ENCODE data around the gene VANGL2. TPM values are rescaled to one million over a fixed set of nuclear protein-coding genes. Genes with fewer than 3 reads are reported as not detected.

The VANGL2 gene
- total RNA-seq, 1 experiment from 2014 or later = 0.02 TPM

DNA sequence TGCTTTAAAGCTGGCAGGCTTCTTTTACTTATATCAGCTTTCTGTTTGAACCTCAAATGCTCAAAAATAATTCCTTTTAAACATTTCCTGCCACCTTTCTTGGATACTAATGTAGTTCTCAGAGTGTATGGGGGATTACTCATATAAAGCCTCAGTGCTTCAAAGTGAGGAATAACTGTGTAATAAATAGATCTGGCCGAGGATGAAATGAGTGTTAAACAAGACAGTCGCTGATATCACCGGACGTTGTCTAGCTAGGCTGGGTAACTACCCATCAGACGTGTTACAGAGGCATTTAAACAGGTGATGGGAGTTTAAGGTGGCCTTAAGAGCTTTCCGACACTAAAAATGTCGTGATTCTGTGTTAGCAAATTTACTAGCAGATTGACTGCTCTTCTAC, 53.1 kb downstream of the VANGL2 start:
- DNase-seq (ENCODE audit: extremely low read depth, low read depth) = no peak

DNA sequence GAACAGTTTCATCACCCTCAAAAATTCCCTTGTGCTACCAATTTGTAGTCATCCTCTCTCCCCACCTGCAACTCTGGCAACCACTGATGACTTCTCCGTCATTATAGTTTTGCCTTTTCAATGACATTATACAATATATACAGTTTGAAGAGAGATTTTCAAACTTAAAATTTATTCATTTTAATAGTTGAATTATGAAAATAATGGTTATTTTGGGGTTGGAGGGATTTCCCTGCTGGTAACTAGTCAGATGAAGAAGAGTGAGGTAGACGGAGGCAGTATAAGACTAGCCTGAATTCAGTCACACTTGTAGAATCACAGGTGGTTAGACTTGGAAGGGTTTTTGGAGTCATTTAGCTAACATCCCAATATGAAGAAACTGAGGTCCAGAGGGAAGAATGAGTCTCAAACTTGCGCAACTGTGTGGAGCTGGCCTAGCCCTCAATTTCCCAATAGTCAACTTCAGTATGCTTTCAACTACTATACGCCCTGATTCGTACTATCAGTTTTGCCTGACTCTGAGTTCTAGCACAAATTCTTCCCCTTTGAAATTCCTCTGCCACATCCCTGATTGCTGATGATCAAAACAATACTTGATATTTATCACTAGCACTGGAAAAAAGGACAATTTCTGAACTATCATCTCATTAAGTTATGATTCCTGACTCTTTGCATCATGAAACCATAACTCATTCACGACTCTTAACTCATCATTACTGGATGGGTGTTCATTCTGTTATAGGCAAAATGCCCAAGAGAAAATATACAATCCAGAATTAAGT, 54.2 kb downstream of the VANGL2 start:
- no peak for DNase-seq (ENCODE audit: extremely low read depth, low read depth)

DNA sequence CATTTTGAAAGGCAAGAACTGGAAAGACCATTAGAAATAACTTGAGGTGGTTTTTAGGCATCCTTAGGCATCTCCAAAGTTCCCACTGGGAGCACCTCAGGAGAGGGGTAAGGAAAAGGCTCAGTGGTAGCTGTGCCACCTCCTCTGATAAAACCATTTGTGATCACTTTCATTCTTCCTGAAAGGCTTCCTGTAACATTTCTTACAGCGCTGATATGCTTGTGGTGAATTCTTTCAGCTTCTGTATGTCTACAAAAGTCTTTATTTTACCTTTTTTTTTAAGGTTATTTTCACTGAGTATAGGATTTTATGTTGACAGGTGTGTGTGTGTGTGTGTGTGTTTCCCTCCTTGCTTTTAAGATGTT, 54.8 kb downstream of the VANGL2 start:
- DNase-seq (ENCODE audit: extremely low read depth, low read depth) = no peak

DNA sequence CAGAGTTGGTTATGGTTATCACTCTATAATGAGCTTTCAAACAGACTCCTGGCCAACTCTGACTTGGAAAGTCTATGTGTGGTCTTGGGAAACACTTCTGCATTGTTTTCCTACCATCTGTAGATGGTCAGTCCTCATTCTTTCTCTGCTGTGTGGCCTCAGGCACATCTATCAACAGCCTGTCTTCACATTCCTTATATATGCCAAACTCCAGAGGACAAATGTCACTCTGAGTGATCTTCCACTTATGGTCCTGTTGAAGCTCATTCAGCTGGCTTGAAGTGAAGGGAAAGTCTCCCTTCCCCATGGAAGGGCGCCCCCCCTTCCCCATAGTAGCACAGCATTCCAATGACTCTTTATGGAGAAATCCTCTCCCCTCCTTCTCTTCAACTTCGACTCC, 58.7 kb downstream of the VANGL2 start:
- no peak for DNase-seq (ENCODE audit: extremely low read depth, low read depth)

DNA sequence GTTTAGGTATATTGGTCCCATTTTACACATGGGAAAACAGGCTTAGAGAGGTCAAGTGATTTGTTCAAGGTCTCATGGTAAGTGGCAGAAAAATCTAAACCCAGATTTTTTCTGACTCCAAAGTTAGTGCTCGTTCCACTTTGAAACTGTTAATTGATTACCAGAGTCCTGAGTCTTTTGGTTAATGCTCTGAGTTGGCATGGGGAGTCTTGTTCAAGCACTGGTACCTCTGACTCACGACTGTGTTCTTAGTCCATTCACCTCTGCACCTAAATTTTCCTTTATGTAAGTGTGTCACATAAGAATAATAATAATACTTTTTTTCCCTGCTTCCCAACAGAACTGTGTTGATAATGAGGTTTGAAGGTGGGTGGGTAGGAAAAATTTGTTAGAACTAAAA, 59.3 kb downstream of the VANGL2 start:
- DNase-seq (ENCODE audit: extremely low read depth, low read depth) = no peak

DNA sequence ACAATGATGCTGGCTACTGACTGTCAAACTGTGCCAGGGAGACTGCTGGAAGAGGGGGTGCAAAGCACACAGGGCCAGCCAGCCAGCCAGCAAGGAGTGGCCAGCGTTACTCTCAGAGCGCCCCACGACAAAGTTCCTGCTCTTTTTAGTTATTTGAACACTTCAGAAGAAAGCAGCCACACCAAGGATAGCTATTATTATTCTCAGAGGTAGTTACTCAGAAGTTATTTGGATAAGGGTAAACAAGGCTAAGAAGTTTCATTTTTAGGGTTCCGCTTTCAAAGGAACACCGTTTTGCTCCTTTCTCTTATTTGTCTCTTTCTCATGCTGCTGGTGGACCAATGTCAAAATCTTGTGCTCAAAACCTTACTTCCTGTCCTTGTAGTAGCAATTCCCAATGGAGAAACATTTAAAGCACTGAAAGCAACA, 59.9 kb downstream of the VANGL2 start:
- DNase-seq (ENCODE audit: extremely low read depth, low read depth) = no peak

DNA sequence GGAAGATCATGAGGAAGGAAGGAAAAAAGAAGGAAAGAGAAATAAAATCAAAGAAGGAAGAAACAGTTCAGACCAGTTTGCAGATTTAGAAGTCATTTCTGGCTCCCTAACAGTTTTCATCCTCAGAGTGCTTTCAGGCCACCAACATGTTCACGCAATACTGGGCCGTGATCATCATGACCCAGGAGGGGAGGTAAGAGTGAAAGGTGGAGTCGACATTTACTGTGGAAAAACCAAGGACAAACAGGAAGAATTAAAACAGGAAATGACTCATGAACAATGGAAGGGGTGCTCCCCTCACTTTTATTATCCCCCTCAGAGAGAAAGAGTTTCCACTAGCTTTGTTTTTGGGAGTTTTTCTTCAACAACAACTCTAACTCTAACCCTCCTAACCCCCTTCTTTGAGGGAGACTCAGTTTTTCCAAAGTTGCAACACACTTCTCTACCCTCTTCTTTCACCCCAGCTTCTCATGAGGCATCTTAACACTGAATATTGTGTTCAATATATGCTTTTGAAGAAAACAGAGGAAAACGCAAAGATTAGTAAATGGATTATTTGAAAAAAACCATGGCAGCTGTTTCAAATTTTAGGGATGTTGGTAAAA, 60.4 kb downstream of the VANGL2 start:
- no peak for DNase-seq (ENCODE audit: extremely low read depth, low read depth)

DNA sequence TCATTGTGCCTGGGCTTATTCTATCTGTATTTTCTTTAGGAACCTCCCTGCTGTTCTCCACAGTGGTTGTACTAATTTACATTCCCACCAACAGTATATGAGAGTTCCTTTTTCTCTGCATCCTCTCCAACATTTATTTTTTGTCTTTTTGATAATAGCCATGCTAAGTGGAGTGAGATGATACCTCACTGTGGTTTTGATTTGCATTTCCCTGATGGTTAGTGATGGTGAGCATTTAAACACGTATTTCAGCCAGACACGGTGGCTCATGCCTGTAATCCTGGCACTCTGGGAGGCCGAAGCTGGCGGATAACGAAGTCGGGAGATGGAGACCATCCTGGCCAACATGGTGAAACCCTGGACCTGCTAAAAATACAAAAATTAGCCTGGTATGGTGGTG, 64.8 kb downstream of the VANGL2 start:
- DNase-seq (ENCODE audit: extremely low read depth, low read depth) = no peak

DNA sequence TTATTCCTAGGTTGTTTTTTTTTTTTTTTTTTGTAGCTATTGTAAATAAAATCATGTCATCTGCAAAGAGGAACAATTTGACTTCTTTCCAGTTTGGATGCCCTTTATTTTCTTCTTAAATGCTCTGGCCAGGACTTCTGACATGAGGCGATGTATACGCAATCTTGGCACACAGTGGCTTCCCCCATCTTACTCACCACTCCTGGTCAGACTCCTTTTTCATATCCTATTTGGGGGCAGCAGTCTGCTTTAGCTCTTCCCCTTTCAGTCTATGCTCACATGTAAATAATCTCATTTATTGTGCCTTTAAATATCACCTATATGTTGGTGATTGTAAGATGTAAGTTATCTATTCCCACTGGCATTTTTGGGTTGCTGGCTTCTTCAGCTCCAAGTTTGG, 66.6 kb downstream of the VANGL2 start:
- no peak for DNase-seq (ENCODE audit: extremely low read depth, low read depth)

DNA sequence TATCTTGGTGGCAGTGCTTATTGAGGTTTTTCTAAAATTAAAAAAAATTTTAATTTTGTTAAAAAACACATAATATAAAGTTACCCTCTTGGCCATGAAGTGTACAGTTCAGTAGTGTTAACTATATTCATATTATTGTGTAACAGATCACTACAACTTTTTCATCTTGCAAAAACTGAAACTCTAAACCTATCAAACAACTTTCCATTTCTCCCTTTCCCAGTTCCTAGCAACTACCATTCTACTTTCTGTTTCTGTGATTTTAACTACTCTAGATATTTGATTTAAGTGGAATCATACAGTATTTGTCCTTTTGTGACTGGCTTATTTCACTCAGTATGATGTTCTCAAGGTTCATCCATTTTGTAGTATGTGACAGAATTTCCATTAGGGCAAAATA, 67.2 kb downstream of the VANGL2 start:
- DNase-seq (ENCODE audit: extremely low read depth, low read depth) = no peak

DNA sequence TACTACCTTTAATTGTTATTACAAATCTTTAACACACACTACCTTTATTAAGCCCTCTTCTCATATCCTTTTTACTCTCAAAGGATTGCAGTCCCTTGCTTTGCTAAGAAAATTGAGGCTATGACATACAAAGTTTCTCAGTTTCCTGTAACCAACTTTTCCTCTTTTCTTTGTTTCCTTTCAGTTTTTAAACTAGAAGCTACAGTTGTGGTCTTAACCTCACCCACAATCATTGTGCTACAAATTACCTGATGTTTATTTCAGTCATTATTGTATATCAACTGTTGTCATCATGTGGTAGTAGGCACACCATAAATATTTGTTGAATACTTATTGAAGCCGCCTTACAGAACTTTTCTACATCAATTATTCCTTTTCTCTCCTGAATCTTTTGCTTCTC, 70.9 kb downstream of the VANGL2 start:
- DNase-seq (ENCODE audit: extremely low read depth, low read depth) = no peak

DNA sequence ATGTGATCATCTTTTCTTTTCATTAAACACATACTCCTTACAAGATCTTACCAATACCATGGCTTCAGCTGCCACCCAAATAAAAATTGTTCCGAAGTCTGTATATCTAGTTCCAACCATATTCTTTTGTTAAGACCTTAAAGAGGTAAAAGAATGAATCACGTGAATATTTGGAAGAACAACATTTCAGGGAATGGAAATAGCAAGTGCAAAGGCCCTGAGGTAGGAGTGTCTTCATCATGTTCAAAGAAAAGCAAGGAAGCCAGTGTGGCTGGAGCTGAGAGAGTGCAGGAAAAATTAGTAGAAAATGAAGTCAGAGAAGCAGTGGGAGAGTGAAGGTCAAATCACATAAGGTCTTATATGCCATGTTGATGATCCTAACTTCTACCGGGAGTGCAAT, 71.7 kb downstream of the VANGL2 start:
- DNase-seq (ENCODE audit: extremely low read depth, low read depth) = no peak

DNA sequence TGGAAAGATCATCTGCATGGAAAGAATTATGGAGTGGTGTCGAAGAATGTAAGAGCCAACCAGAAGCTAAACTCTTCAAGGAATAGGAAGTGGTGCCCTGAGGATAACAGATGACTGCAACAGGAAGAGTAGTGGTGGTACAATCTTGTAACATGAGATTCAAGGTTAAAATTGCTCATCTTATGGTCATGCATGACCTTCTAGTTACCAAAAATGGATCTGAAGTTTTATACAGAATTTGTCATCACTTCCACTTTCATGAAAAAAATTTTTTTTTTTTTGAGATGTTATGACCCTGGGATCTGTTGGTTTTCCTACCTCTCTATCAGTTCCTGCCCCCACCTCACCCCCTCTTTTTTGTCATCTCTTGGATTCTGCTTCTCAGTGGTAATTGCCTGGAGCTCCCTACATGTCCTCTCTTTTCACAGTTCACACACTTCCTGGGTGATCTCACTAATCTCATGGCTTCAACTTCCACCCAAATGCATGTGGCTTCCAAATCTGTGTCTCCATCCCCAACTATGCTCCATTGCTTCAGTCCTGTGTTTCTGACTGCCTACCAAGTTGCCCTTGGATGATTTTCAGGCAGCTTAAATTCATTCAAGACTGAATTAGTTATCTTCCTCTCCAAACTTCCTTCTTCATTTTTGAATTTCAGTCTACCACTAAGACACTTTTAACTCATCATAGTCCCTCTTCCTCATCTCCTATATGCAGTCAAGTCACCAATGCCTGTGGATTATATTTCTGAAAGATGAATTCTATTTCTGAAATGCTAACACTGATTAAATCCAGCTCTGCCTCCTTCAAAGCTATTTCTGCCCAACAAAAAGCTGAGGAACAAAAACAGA, 74.3 kb downstream of the VANGL2 start:
- DNase-seq (ENCODE audit: extremely low read depth, low read depth) = no peak

Small RNA genes lying within 50 kb of the gene (small RNA-seq; reads per million reads assigned to genes)
- 0.12 to 0.18 reads per million in 2 experiments for gene RNU4-42P

Other genes with a start within 250 kb of the VANGL2 start
- gene ATP1A4, start 249.0 kb upstream of the VANGL2 start, total RNA-seq (2014; rRNA removed; shearing (Covaris generic)) = not detected in 2 replicates
- not detected in 2 replicates for gene CASQ1, start 210.0 kb upstream of the VANGL2 start, total RNA-seq (2014; rRNA removed; shearing (Covaris generic))
- gene PEA15, start 195.2 kb upstream of the VANGL2 start, total RNA-seq (2014; rRNA removed; shearing (Covaris generic)) = 57.5 and 63.5 TPM in 2 replicates
- gene DCAF8, start 138.0 kb upstream of the VANGL2 start, total RNA-seq (2014; rRNA removed; shearing (Covaris generic)) = 90.9 and 125 TPM in 2 replicates
- 52.1 and 53.6 TPM in 2 replicates for gene PEX19, start 115.4 kb upstream of the VANGL2 start, total RNA-seq (2014; rRNA removed; shearing (Covaris generic))
- 163 and 184 TPM in 2 replicates for gene COPA, start 57.3 kb upstream of the VANGL2 start, total RNA-seq (2014; rRNA removed; shearing (Covaris generic))
- gene NCSTN, start 57.2 kb upstream of the VANGL2 start, total RNA-seq (2014; rRNA removed; shearing (Covaris generic)) = 129 and 144 TPM in 2 replicates
- 0.27 TPM in 1 of 2 replicates, not detected in the other for gene NHLH1, start 33.5 kb upstream of the VANGL2 start, total RNA-seq (2014; rRNA removed; shearing (Covaris generic))
- gene SLAMF6, start 122.7 kb downstream of the VANGL2 start, total RNA-seq (2014; rRNA removed; shearing (Covaris generic)) = not detected in 2 replicates
- not detected in 2 replicates for gene CD84, start 178.9 kb downstream of the VANGL2 start, total RNA-seq (2014; rRNA removed; shearing (Covaris generic))
- gene SLAMF1, start 246.5 kb downstream of the VANGL2 start, total RNA-seq (2014; rRNA removed; shearing (Covaris generic)) = not detected in 2 replicates